Upper lobe of left lung (tissue), 4 donors: ENCODE measurements around the gene CELSR1.

ENCODE experiments used
- EP300 ChIP-seq, 4 donors: sonication (generic); formaldehyde crosslinking; IDR thresholded peaks; one replicate each; pipeline ENCODE4 v1.5.1; 2017; ENCODE audit warnings: antibody characterized with exemption in 4 of 4, control low read depth in 2 of 4
- POLR2A ChIP-seq, 4 donors: fragments of 450-650 bp; IDR thresholded peaks; one replicate each; pipeline ENCODE4 v1.5.1; 2016 to 2017; ENCODE audit warnings: antibody characterized with exemption in 4 of 4, mild to moderate bottlenecking in 2 of 4
- POLR2AphosphoS5 ChIP-seq, 2 donors: sonication (generic); formaldehyde crosslinking; IDR thresholded peaks; one replicate each; pipeline ENCODE4 v1.5.1; 2017; ENCODE audit warnings: antibody characterized with exemption in 2 of 2
- TF ChIP-seq, protein P1 (sequence below), 6 experiments: fragments of 450-650 bp in 4 of 6; fragments of 200-600 bp in 2 of 6; sonication (generic) in 2 of 6; IDR thresholded peaks; one replicate each; pipeline ENCODE4 v1.5.1; 2016 to 2019; ENCODE audit warnings: antibody characterized with exemption in 6 of 6

- no peak for TF ChIP-seq POLR2A (IDR thresholded peaks at IDR 0.05)
- TF ChIP-seq, protein P1, sequence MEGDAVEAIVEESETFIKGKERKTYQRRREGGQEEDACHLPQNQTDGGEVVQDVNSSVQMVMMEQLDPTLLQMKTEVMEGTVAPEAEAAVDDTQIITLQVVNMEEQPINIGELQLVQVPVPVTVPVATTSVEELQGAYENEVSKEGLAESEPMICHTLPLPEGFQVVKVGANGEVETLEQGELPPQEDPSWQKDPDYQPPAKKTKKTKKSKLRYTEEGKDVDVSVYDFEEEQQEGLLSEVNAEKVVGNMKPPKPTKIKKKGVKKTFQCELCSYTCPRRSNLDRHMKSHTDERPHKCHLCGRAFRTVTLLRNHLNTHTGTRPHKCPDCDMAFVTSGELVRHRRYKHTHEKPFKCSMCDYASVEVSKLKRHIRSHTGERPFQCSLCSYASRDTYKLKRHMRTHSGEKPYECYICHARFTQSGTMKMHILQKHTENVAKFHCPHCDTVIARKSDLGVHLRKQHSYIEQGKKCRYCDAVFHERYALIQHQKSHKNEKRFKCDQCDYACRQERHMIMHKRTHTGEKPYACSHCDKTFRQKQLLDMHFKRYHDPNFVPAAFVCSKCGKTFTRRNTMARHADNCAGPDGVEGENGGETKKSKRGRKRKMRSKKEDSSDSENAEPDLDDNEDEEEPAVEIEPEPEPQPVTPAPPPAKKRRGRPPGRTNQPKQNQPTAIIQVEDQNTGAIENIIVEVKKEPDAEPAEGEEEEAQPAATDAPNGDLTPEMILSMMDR (IDR thresholded peaks at IDR 0.05), result peak in 1 of 6 experiments; percentile 7
- TF ChIP-seq EP300 (IDR thresholded peaks at IDR 0.05), result no peak
- TF ChIP-seq POLR2AphosphoS5 (IDR thresholded peaks at IDR 0.05), result no peak
These were observed 1.4 kb downstream of the CELSR1 start for GRCh38 chr22:46535876-46536536.
